ENCODE measurements around the gene MYO1C.

Gene MYO1C

GRCh38 chr17:1484676-1485422 is 7.6 kb downstream of the MYO1C start:
- Histone ChIP-seq H3K27me3 (ENCODE audit: insufficient read depth, low read length, poor library complexity, severe bottlenecking) (peaks cover 8% of the 10 kb centered on the region), H3K4me1 (ENCODE audit: insufficient read depth, low read length, poor library complexity, severe bottlenecking) (peaks cover 22% of the 10 kb centered on the region), H3K9ac (ENCODE audit: low read depth, low read length, poor library complexity, severe bottlenecking) (peak overlapping the region; percentile 52), H3K9me3 (ENCODE audit: insufficient read depth, low read depth, low read length) (no peaks in the 10 kb centered on the region), H3K79me2 (ENCODE audit: insufficient read depth, low read length) (no peaks in the 10 kb centered on the region), H3F3A (ENCODE audit: low read depth) (no peaks in the 10 kb centered on the region), H3K36me3 (ENCODE audit: insufficient read depth, low read length) (no peaks in the 10 kb centered on the region), H3K4me3 (ENCODE audit: low read length, poor library complexity, severe bottlenecking) (peak overlapping the region; percentile 74), H3K4me2 (ENCODE audit: low read depth, low read length, poor library complexity, severe bottlenecking) (peak overlapping the region; percentile 66), H4K20me1 (ENCODE audit: insufficient read depth, low read length, poor library complexity, severe bottlenecking) (no peaks in the 10 kb centered on the region), H3K9me2 (replicated peaks; ENCODE audit: low read depth, low read length) (no peaks in the 10 kb centered on the region), H2AFZ (ENCODE audit: low read length) (peak overlapping the region; percentile 29)
- TF ChIP-seq, protein P1, sequence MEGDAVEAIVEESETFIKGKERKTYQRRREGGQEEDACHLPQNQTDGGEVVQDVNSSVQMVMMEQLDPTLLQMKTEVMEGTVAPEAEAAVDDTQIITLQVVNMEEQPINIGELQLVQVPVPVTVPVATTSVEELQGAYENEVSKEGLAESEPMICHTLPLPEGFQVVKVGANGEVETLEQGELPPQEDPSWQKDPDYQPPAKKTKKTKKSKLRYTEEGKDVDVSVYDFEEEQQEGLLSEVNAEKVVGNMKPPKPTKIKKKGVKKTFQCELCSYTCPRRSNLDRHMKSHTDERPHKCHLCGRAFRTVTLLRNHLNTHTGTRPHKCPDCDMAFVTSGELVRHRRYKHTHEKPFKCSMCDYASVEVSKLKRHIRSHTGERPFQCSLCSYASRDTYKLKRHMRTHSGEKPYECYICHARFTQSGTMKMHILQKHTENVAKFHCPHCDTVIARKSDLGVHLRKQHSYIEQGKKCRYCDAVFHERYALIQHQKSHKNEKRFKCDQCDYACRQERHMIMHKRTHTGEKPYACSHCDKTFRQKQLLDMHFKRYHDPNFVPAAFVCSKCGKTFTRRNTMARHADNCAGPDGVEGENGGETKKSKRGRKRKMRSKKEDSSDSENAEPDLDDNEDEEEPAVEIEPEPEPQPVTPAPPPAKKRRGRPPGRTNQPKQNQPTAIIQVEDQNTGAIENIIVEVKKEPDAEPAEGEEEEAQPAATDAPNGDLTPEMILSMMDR (conservative IDR thresholded peaks at IDR 0.05; ENCODE audit: low read length) = no peak
- TF ChIP-seq EZH2phosphoT487 (IDR thresholded peaks at IDR 0.05; ENCODE audit: borderline replicate concordance) = no peak

- Histone ChIP-seq H2AFZ (ENCODE audit: low read length) (no peak overlapping the region), H4K20me1 (ENCODE audit: insufficient read depth, low read length, poor library complexity, severe bottlenecking) (no peaks in the 10 kb centered on the region), H3K9me2 (replicated peaks; ENCODE audit: low read depth, low read length) (no peaks in the 10 kb centered on the region), H3K27me3 (ENCODE audit: insufficient read depth, low read length, poor library complexity, severe bottlenecking) (peaks cover 8% of the 10 kb centered on the region), H3K79me2 (ENCODE audit: insufficient read depth, low read length) (no peaks in the 10 kb centered on the region), H3K9ac (ENCODE audit: low read depth, low read length, poor library complexity, severe bottlenecking) (no peak overlapping the region), H3K9me3 (ENCODE audit: insufficient read depth, low read depth, low read length) (no peaks in the 10 kb centered on the region), H3K4me1 (ENCODE audit: insufficient read depth, low read length, poor library complexity, severe bottlenecking) (peaks cover 22% of the 10 kb centered on the region), H3K36me3 (ENCODE audit: insufficient read depth, low read length) (no peaks in the 10 kb centered on the region), H3K4me2 (ENCODE audit: low read depth, low read length, poor library complexity, severe bottlenecking) (no peak overlapping the region), H3F3A (ENCODE audit: low read depth) (no peaks in the 10 kb centered on the region), H3K4me3 (ENCODE audit: low read length, poor library complexity, severe bottlenecking) (no peak overlapping the region)
- TF ChIP-seq EZH2phosphoT487 (IDR thresholded peaks at IDR 0.05; ENCODE audit: borderline replicate concordance) = no peak
- TF ChIP-seq, protein P1 (conservative IDR thresholded peaks at IDR 0.05; ENCODE audit: low read length) = no peak
Measured at GRCh38 chr17:1484060-1484535, 8.4 kb downstream of the MYO1C start.

- no peaks in the 10 kb centered on the region for H3K79me2 ChIP-seq (ENCODE audit: insufficient read depth, low read length)
- H3K9ac ChIP-seq (ENCODE audit: low read depth, low read length, poor library complexity, severe bottlenecking) = no peak overlapping the region
- H3K4me1 ChIP-seq (ENCODE audit: insufficient read depth, low read length, poor library complexity, severe bottlenecking) = peaks cover 20% of the 10 kb centered on the region
Measured at GRCh38 chr17:1482680-1483079, 9.8 kb downstream of the MYO1C start.

More at GRCh38 chr17:1482680-1483079, 9.8 kb downstream of the MYO1C start:
- Histone ChIP-seq H2AFZ (ENCODE audit: low read length) (no peak overlapping the region), H3K9me2 (replicated peaks; ENCODE audit: low read depth, low read length) (no peaks in the 10 kb centered on the region), H3K9me3 (ENCODE audit: insufficient read depth, low read depth, low read length) (no peaks in the 10 kb centered on the region), H4K20me1 (ENCODE audit: insufficient read depth, low read length, poor library complexity, severe bottlenecking) (no peaks in the 10 kb centered on the region), H3F3A (ENCODE audit: low read depth) (no peaks in the 10 kb centered on the region), H3K4me3 (ENCODE audit: low read length, poor library complexity, severe bottlenecking) (no peak overlapping the region), H3K4me2 (ENCODE audit: low read depth, low read length, poor library complexity, severe bottlenecking) (no peak overlapping the region), H3K27me3 (ENCODE audit: insufficient read depth, low read length, poor library complexity, severe bottlenecking) (peaks cover 7% of the 10 kb centered on the region), H3K36me3 (ENCODE audit: insufficient read depth, low read length) (no peaks in the 10 kb centered on the region)
- TF ChIP-seq, protein P1 (conservative IDR thresholded peaks at IDR 0.05; ENCODE audit: low read length) = no peak
- TF ChIP-seq EZH2phosphoT487 (IDR thresholded peaks at IDR 0.05; ENCODE audit: borderline replicate concordance) = no peak
